Ishikawa (cell line): ENCODE results near the gene NTSR1.

ENCODE experiments used
- EP300 ChIP-seq: IDR thresholded peaks from 2 replicates; pipeline ENCODE4 v1.6.1; 2012; ENCODE audit warnings: borderline replicate concordance
- RAD21 ChIP-seq: IDR thresholded peaks from 2 replicates; pipeline ENCODE4 v1.6.1; 2012; ENCODE audit warnings: low read depth
- TAF1 ChIP-seq: IDR thresholded peaks from 2 replicates; pipeline ENCODE4 v1.6.1; 2012; ENCODE audit warnings: low read depth, mild to moderate bottlenecking
- TCF12 ChIP-seq: IDR thresholded peaks from 2 replicates; pipeline ENCODE4 v1.6.1; 2012; ENCODE audit warnings: low read depth
- TF ChIP-seq, protein P1 (sequence below): IDR thresholded peaks from 2 replicates; pipeline ENCODE4 v1.6.1; 2012; ENCODE audit warnings: low read depth, mild to moderate bottlenecking
- TF ChIP-seq, protein P2 (sequence below): IDR thresholded peaks from 2 replicates; pipeline ENCODE4 v1.6.1; 2012

DNA sequence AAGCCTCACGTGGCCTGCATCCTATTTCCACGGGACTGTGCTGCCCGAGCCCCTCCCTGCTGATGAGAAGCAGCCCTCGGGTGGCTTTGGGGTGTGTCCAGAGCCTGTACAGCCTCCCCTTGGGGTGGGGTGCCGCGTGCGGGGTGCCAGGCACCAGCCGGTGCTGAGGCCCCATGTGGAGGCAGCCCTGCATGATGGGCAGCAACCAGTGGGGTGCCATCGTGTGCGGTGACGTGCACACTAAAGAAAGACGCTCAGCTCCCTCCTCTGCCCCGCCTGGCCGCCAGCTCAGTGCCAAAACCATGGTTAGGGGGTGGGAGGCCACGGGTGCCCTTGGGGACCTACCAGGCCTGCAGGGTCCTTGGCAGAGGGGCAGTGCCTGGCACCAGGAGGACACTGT is 26.2 kb downstream of the NTSR1 start:
- TF ChIP-seq, protein P1, sequence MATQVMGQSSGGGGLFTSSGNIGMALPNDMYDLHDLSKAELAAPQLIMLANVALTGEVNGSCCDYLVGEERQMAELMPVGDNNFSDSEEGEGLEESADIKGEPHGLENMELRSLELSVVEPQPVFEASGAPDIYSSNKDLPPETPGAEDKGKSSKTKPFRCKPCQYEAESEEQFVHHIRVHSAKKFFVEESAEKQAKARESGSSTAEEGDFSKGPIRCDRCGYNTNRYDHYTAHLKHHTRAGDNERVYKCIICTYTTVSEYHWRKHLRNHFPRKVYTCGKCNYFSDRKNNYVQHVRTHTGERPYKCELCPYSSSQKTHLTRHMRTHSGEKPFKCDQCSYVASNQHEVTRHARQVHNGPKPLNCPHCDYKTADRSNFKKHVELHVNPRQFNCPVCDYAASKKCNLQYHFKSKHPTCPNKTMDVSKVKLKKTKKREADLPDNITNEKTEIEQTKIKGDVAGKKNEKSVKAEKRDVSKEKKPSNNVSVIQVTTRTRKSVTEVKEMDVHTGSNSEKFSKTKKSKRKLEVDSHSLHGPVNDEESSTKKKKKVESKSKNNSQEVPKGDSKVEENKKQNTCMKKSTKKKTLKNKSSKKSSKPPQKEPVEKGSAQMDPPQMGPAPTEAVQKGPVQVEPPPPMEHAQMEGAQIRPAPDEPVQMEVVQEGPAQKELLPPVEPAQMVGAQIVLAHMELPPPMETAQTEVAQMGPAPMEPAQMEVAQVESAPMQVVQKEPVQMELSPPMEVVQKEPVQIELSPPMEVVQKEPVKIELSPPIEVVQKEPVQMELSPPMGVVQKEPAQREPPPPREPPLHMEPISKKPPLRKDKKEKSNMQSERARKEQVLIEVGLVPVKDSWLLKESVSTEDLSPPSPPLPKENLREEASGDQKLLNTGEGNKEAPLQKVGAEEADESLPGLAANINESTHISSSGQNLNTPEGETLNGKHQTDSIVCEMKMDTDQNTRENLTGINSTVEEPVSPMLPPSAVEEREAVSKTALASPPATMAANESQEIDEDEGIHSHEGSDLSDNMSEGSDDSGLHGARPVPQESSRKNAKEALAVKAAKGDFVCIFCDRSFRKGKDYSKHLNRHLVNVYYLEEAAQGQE: no peak
- TF ChIP-seq TAF1 (no peak), RAD21 (no peak), EP300 (no peak), TCF12 (no peak)
- TF ChIP-seq, protein P2, sequence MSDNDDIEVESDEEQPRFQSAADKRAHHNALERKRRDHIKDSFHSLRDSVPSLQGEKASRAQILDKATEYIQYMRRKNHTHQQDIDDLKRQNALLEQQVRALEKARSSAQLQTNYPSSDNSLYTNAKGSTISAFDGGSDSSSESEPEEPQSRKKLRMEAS: no peak
